ENCODE results near the gene BCL3. TPM values are rescaled to one million over a fixed set of nuclear protein-coding genes. Genes with fewer than 3 reads are reported as not detected.

The BCL3 gene
- total and polyA plus RNA-seq, 2 of the 13 experiments (the other 11 are each of a cell fraction or from before 2014, with no cell fraction given) = 2.3 to 4.0 TPM

DNA sequence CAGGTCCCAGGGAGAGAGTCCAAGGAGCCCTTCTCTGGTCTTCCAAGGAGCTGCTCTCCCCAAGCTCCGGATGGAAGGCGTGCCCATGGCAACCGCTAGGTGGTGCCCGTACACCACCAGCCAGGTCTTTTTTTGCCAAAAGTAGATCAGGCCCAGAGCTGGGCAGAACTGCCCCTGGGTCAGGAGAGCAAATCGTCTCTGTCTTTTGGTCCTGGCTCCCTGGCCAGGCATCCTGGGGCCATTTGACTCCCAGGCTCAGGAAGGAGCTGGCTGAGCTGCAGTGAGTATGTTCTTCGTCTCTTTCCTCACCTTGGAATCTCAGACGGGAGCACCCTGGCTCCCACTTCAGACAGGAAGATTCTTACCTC, 24.6 kb upstream of the BCL3 start (continued):
- TF ChIP-seq TP53 (CRISPR knock-in tag; conservative IDR thresholded peaks at IDR 0.05) = 0 out of 2 replicates have a peak, but pooled peaks have one; percentile 27
- no peak for TF ChIP-seq ZNF577 (CRISPR knock-in tag; IDR thresholded peaks at IDR 0.05; ENCODE audit: borderline replicate concordance, low read depth)
- TF ChIP-seq KAT2B (IDR thresholded peaks at IDR 0.05; ENCODE audit: borderline replicate concordance, low read depth, low read length) = no peak
- peak; percentile 42; the same call in 1 of the 2 replicates for TF ChIP-seq KDM4B (CRISPR knock-in tag; IDR thresholded peaks at IDR 0.05)
- no peak for TF ChIP-seq ZNF841 (CRISPR knock-in tag; IDR thresholded peaks at IDR 0.05; ENCODE audit: borderline replicate concordance)
- TF ChIP-seq ZNF775 (CRISPR knock-in tag; IDR thresholded peaks at IDR 0.05; ENCODE audit: borderline replicate concordance) = no peak
- TF ChIP-seq ZNF572 (CRISPR knock-in tag; IDR thresholded peaks at IDR 0.05) = no peak
- no peak; the same call in 1 of the 2 replicates for TF ChIP-seq ZNF263 (CRISPR knock-in tag; IDR thresholded peaks at IDR 0.05)
- TF ChIP-seq ZBTB44 (CRISPR knock-in tag; IDR thresholded peaks at IDR 0.05) = no peak
- TF ChIP-seq ZNF496 (CRISPR knock-in tag; IDR thresholded peaks at IDR 0.05; ENCODE audit: insufficient replicate concordance) = no peak
- no peak for TF ChIP-seq IRX3 (CRISPR knock-in tag; IDR thresholded peaks at IDR 0.05; ENCODE audit: borderline replicate concordance, low read depth)
- 0 out of 2 replicates have a peak, but pooled peaks have one; percentile 42 for TF ChIP-seq KLF6 (CRISPR knock-in tag; IDR thresholded peaks at IDR 0.05)
- TF ChIP-seq ZNF768 (CRISPR knock-in tag; IDR thresholded peaks at IDR 0.05) = peak; percentile 56; the same call in 1 of the 2 replicates
- TF ChIP-seq CREM (IDR thresholded peaks at IDR 0.05) = no peak
- no peak for TF ChIP-seq CREM (CRISPR knock-in tag; IDR thresholded peaks at IDR 0.05)
- TF ChIP-seq NFIB (CRISPR knock-in tag; IDR thresholded peaks at IDR 0.05; ENCODE audit: borderline replicate concordance) = no peak
- no peak for TF ChIP-seq ZBTB2 (CRISPR knock-in tag; IDR thresholded peaks at IDR 0.05; ENCODE audit: low read depth)
- no peak for TF ChIP-seq RNF2 (conservative IDR thresholded peaks at IDR 0.05; ENCODE audit: low read depth)
- TF ChIP-seq KDM2A (CRISPR knock-in tag; IDR thresholded peaks at IDR 0.05; ENCODE audit: borderline replicate concordance, low read depth) = peak; percentile 69; the same call in 1 of the 2 replicates
- no peak for TF ChIP-seq ZNF543 (CRISPR knock-in tag; IDR thresholded peaks at IDR 0.05)
- TF ChIP-seq, protein P1, sequence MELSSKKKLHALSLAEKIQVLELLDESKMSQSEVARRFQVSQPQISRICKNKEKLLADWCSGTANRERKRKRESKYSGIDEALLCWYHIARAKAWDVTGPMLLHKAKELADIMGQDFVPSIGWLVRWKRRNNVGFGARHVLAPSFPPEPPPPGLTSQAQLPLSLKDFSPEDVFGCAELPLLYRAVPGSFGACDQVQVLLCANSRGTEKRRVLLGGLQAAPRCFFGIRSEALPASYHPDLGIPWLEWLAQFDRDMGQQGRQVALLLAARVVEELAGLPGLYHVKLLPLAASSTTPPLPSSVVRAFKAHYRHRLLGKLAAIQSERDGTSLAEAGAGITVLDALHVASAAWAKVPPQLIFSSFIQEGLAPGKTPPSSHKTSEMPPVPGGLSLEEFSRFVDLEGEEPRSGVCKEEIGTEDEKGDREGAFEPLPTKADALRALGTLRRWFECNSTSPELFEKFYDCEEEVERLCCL (CRISPR knock-in tag; IDR thresholded peaks at IDR 0.05; ENCODE audit: borderline replicate concordance) = no peak
- no peak for TF ChIP-seq TOE1 (CRISPR knock-in tag; IDR thresholded peaks at IDR 0.05)
- no peak for TF ChIP-seq DZIP1 (CRISPR knock-in tag; IDR thresholded peaks at IDR 0.05)
